Chondrocyte (in vitro differentiated cells): Measurements from ENCODE around the gene LLGL1. TPM values are rescaled to one million over a fixed set of nuclear protein-coding genes. Genes with fewer than 3 reads are reported as not detected.

ENCODE experiments used
- DNase-seq: peaks from one replicate; pipeline ENCODE4 v3.0.0; 2021; ENCODE audit warnings: mixed read lengths, low spot score
- H3K27ac Mint-ChIP-seq: one replicate; pipeline ENCODE4 v1.8.0; 2021; ENCODE audit warnings: mild to moderate bottlenecking, moderate library complexity, mixed read lengths; ENCODE audit not compliant: unreplicated experiment
- H3K27me3 Mint-ChIP-seq: 2 replicates; pipeline ENCODE4 v1.8.0; 2021; ENCODE audit warnings: low read depth, mixed read lengths
- H3K36me3 Mint-ChIP-seq: 2 replicates; pipeline ENCODE4 v1.8.0; 2021; ENCODE audit warnings: low read depth, mixed read lengths
- H3K4me1 Mint-ChIP-seq: 2 replicates; pipeline ENCODE4 v1.8.0; 2021; ENCODE audit warnings: low read depth, mild to moderate bottlenecking, mixed read lengths
- H3K4me3 Mint-ChIP-seq: one replicate; pipeline ENCODE4 v1.8.0; 2021; ENCODE audit warnings: mild to moderate bottlenecking, moderate library complexity, mixed read lengths; ENCODE audit not compliant: unreplicated experiment
- H3K9me3 Mint-ChIP-seq: 2 replicates; pipeline ENCODE4 v1.8.0; 2021; ENCODE audit warnings: low read depth, mixed read lengths
- CTCF ChIP-seq: fragments of 200-600 bp; sonication (generic); IDR thresholded peaks from 2 replicates; pipeline ENCODE4 v1.5.0; 2021; ENCODE audit warnings: antibody characterized with exemption, mild to moderate bottlenecking, moderate library complexity
- total RNA-seq: library from RNA; stranded (reverse); gene quantifications from 3 replicates; pipeline ENCODE4 v1.2.1, GENCODE V29; 2021

The LLGL1 gene
- total RNA-seq, 1 donor from 2014 or later, result 38.7 TPM

GRCh38 chr17:18281788-18282187 is 56.4 kb downstream of the LLGL1 start:
- Mint-ChIP-seq H3K27me3 (no peaks in the 10 kb centered on the region), H3K27ac (no peak overlapping the region), H3K9me3 (no peaks in the 10 kb centered on the region), H3K4me1 (no peaks in the 10 kb centered on the region), H3K36me3 (peaks cover 40% of the 10 kb centered on the region), H3K4me3 (no peak overlapping the region)
- no peak for DNase-seq
- TF ChIP-seq CTCF, result no peak

- H3K9me3 Mint-ChIP-seq, result no peaks in the 10 kb centered on the region
- peaks cover 53% of the 10 kb centered on the region for H3K36me3 Mint-ChIP-seq
- TF ChIP-seq CTCF, result no peak
- H3K4me3 Mint-ChIP-seq, result no peak overlapping the region
- DNase-seq, result no peak
- H3K4me1 Mint-ChIP-seq, result no peaks in the 10 kb centered on the region
- no peaks in the 10 kb centered on the region for H3K27me3 Mint-ChIP-seq
- H3K27ac Mint-ChIP-seq, result no peak overlapping the region
Observed at GRCh38 chr17:18285296-18285695, 59.9 kb downstream of the LLGL1 start.

GRCh38 chr17:18291718-18292540 is 66.5 kb downstream of the LLGL1 start:
- TF ChIP-seq CTCF, result no peak
- Mint-ChIP-seq H3K27ac (no peak overlapping the region), H3K4me1 (no peaks in the 10 kb centered on the region), H3K36me3 (peaks cover 41% of the 10 kb centered on the region), H3K27me3 (no peaks in the 10 kb centered on the region), H3K4me3 (no peak overlapping the region), H3K9me3 (no peaks in the 10 kb centered on the region)
- DNase-seq, result no peak

Other genes starting within 250 kb of the LLGL1 start
- 18.0 to 19.3 TPM (median 18.4 TPM) in 3 replicates for gene ATPAF2, start 186.5 kb upstream of the LLGL1 start, total RNA-seq
- gene GID4, start 186.2 kb upstream of the LLGL1 start, total RNA-seq, result 9.7 to 10.5 TPM (median 9.8 TPM) in 3 replicates
- gene DRG2, start 137.7 kb upstream of the LLGL1 start, total RNA-seq, result 23.8 to 40.6 TPM (median 24.6 TPM) in 3 replicates
- 0.31 to 0.52 TPM in 2 of 3 replicates, not detected in the other for gene MYO15A, start 116.9 kb upstream of the LLGL1 start, total RNA-seq
- 101 to 110 TPM (median 108 TPM) in 3 replicates for gene ALKBH5, start 41.8 kb upstream of the LLGL1 start, total RNA-seq
- gene FLII, start 33.1 kb downstream of the LLGL1 start, total RNA-seq, result 228 to 244 TPM (median 230 TPM) in 3 replicates
- gene MIEF2, start 35.0 kb downstream of the LLGL1 start, total RNA-seq, result 9.5 to 11.5 TPM (median 10.7 TPM) in 3 replicates
- gene TOP3A, start 89.4 kb downstream of the LLGL1 start, total RNA-seq, result 37.3 to 49.4 TPM (median 37.7 TPM) in 3 replicates
- 15.5 to 16.1 TPM (median 15.7 TPM) in 3 replicates for gene SMCR8, start 89.7 kb downstream of the LLGL1 start, total RNA-seq
- 3.9 to 5.9 TPM (median 4.2 TPM) in 3 replicates for gene SHMT1, start 137.9 kb downstream of the LLGL1 start, total RNA-seq
- gene EVPLL, start 152.1 kb downstream of the LLGL1 start, total RNA-seq, result not detected in 3 replicates